GDM1 (cell line): Measurements from ENCODE around the gene TMEM238.
"Not testable (repeated sequence)": the region's sequence is repeated elsewhere in the genome, so short reads cannot be mapped to it uniquely, and the experiment has no call there.

Experiments used
- DNase-seq: peaks from one replicate; lab custom pipeline; 2025; lab: John Stamatoyannopoulos, UW

Gene TMEM238

GRCh38 chr19:55339889-55340783 is 44.0 kb downstream of the TMEM238 start:
- no peak for DNase-seq

- peak; percentile 100 for DNase-seq
These were observed 44.8 kb downstream of the TMEM238 start, which contains the start of gene KMT5C for GRCh38 chr19:55339105-55339888. Gene KMT5C (plus strand): TSS chr19:55339876. CDS start chr19:55341937, 2,061 bp downstream.

GRCh38 chr19:55336101-55336500 is 48.0 kb downstream of the TMEM238 start:
- DNase-seq, result no peak

GRCh38 chr19:55333870-55334269 is 50.2 kb downstream of the TMEM238 start:
- no peak for DNase-seq

GRCh38 chr19:55329791-55330190 is 54.3 kb downstream of the TMEM238 start:
- DNase-seq, result not testable (repeated sequence)
